Stimulated activated CD8-positive, alpha-beta memory T cell treated with anti-CD3 and anti-CD28 coated beads, Interleukin-4, amount 100 ng/mL, for 48 hours (primary cell): ENCODE data around the gene RORC.
A peak's percentile ranks its signal among the peaks of the same experiment; 100 is the strongest.
"Not testable (repeated sequence)": the region's sequence is repeated elsewhere in the genome, so short reads cannot be mapped to it uniquely, and the experiment has no call there.

Experiments
- DNase-seq: peaks from one replicate; pipeline ENCODE4 v3.0.0-alpha.2; 2020

Gene RORC

DNA sequence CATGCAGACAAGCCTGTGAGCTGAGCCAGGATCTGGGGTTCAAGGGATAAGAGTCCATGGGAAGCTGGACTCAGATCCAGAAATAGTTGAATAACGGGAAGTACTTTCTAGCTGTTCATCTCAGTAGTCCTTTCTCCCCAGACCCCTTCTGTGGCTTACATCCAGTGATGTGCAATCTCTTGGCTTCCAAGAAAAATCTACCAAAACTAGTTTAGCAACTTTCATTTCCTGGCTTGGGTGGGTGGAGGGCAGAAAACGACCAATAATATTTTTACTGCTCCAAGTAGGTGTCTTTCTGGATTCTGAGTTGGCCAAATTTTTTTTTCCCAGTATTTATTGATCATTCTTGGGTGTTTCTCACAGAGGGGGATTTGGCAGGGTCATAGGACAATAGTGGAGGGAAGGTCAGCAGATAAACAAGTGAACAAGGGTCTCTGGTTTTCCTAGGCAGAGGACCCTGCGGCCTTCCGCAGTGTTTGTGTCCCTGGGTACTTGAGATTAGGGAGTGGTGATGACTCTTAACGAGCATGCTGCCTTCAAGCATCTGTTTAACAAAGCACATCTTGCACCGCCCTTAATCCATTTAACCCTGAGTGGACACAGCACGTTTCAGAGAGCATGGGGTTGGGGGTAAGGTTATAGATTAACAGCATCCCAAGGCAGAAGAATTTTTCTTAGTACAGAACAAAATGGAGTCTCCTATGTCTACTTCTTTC, 63.1 kb downstream of the RORC start:
- DNase-seq: not testable (repeated sequence)

DNA sequence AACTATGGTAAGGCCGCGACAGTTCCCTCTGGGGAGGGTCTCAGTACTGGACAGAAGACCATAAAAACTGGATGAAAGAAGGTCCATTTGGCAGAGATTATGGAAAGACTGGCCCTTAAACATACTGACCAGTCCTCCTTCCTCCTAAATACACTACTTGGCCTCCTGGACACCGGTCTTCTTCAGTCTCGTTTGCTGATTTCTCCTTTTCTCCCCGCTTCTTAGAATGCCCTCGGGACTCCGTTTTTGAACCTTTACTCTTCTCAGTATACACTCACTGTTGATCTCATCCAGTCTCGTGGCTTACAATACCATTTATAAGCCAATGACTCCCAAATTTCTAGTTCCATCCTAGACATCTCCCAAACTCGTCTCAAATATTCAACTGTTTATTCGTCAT, 67.6 kb downstream of the RORC start:
- DNase-seq: no peak

DNA sequence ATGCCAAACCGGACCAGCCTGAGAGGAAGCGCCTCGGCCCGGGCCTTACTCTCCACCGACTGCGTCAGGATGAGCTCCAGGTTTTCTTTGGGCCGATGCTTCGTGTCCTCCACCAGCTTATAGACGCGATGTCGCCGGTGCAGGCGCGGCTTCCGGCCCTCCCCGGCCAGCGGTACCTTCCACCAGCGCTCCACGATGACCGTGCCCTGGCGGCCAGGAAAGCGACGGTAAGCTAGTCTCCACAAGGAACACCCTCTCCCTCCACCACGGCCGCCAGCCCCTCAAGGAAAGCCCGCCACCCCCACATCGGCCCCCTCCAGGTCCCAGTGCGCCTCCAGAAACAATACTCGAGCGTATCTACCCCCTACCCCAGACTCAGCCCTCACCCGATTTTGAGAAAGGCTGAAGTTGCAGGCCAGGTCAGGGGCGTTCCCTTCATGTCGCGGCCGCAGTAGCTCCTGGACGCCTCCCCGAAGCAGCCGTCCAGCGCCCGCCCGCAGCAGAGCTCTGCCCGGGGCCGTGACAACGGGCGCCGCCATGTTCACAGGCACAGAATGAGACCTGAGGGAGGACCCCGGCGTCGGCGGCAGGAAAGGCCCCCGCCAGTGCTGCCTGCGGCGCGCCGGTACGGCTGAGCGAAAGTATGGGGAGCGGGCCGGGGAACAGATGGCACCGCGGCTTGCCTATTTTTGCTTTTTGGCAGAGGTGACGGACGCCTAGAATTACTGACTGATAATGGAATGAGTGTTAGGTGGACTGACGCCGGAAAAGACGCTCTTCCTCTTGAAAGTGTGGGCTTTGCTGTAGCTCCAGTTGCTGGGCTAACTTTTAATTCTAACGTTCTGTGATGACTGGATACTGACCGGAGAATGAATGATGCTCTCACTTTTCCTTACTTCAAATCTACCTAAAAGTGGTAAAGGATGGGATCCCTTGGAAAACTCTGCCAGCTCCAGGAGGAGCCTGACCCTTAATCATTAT, 68.4 kb downstream of the RORC start, which contains the start of gene MRPL9:
TSS of gene MRPL9 (minus strand) at position 556 of the 981 bp plus-strand sequence. CDS start at position 539, 17 bp downstream.
- DNase-seq: peak; percentile 92

DNA sequence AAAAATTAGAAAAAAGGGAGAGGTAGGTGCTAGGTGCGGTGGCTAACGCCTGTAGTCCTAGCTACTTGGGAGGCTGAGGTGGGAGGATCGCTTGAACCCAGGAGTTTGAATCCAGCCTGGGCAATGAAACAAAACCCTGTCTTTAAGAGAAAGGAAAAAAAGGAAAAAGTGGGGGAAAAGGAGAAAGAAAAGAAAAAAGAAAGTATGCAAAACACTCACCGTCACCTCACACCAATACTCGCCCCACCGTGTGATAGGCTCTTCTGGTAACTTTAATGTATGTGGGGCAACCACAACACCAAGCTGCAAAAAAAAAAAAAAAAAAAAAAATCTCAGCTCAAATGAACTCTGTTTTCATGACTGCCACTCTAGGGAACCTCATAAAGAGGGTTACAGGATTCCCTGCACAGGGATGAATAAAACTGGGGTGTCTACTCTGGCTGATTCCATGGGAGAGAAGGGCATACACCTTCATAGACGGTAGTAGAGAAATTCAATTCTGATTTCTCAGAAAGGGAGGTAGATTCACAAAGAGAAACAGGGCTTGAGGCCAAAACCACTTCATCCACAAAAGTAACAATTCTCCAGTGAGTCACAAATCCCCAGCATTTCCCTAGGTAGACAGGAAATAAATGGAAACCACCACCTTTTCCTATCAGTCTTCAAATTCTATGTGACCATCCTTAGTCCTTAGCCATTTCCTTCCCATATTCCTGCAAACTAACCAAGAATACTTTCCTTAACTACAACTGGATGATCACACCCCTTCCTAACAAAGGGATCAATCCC, 70.8 kb downstream of the RORC start:
- no peak for DNase-seq

DNA sequence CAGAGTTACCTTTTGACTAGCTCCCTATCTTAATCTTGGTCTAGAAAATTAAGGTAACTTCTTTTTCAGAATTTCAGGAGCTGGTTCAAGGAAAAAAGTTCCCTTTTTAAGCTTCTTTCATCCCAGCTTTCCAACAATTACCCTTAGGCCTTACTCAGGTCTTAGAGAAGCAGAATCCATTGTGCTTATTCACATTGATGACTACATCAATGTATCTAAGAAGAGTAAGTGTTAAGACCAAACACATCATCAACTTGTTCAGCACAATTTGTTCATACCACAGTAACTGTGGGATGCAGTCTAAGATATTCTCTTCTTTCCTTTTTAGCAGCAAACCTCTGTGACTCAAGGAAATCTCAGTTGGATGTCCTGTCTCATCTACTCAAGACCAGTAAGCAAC, 72.4 kb downstream of the RORC start:
- DNase-seq: no peak

DNA sequence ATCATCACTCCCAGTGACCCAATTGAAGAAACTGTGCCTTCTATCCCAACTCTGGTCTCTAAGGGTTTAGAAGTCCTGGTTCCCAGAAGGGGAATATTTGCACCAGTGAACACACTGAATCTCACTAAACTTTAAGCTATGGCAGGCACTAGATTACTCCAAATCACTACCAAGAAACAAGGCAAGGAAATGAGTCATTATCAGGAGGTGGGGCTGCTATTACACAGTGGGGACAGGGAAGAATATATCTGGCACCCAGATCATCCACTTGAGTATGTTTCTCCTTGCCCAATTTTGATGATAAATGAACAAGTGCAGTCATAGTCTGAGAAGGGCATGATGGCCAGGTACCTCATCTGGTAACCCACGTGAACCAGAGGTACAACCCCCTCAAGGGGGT, 75.3 kb downstream of the RORC start:
- no peak for DNase-seq
